ENCODE data around the gene TMCC1. TPM values are rescaled to one million over a fixed set of nuclear protein-coding genes. Genes with fewer than 3 reads are reported as not detected.

Gene TMCC1
- total and polyA plus RNA-seq, 4 experiments from 2014 or later, result 5.1 to 39.3 (median 21.3) TPM

DNA sequence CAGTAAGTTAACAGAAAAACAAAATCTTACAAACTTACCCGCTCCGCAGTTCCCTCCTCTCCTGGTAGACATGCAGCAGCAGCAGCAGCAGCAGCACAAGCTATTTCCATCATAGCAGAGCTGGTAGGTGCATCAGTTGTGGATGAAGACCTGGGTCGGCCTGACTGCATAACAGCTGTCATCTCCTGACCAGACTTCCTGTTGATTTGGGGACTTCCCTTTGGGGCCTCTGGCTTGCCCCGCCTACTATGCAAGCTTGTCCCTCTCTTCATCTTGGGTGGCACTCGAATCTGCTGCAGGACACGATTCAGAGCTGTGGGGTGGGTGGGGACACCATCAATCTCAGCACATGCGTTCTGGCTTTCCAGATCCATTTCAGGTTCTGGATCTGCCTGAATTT lies 65.7 kb downstream of the TMCC1 start:
- no peak overlapping the region for H3K4me3 ChIP-seq (ENCODE audit: low read length in 2 of 2)
- DNase-seq, result peak; percentile 37 to 64 (median 43)
- H3K4me1 ChIP-seq (ENCODE audit: insufficient read depth, low read length), result peaks cover 19% of the 10 kb centered on the region
- peaks cover 17 to 32% (median 19%) of the 10 kb centered on the region in 4 donors for H3K4me1 Mint-ChIP-seq
- H3K9me3 Mint-ChIP-seq, result no peaks in the 10 kb centered on the region
- H3K27ac ChIP-seq (ENCODE audit: low read depth, low read length), result no peak overlapping the region
- CTCF ChIA-PET (ENCODE audit: partially characterized antibody), result interaction anchor here (1.3 to 11.5 kb wide), 6 partner anchors 21 to 444 kb away, joined by 3 to 169 read pairs (median 22); no protein-coding TSS in a partner anchor
- no peaks in the 10 kb centered on the region for H3K27me3 ChIP-seq (ENCODE audit: insufficient read depth, low read length)
- H3K36me3 ChIP-seq (ENCODE audit: insufficient read depth, low read length), result no peaks in the 10 kb centered on the region
- peak overlapping the region in 7 of 8 donors; percentile 14 to 71 (median 40) for H3K4me3 Mint-ChIP-seq
- intact Hi-C loops (cut with micrococcal nuclease), result loop anchor here (5.0 kb wide), 2 partner anchors 65 to 485 kb away; partner anchors contain the start of gene TMCC1
- H3K36me3 Mint-ChIP-seq, result peaks cover 0 to 7% of the 10 kb centered on the region in 2 donors
- H3K27ac Mint-ChIP-seq, result peak overlapping the region in 6 of 7 donors; percentile 10 to 90 (median 75)
- POLR2A ChIA-PET (ENCODE audit: partially characterized antibody), result interaction anchor here (0.9 to 1.3 kb wide), 2 partner anchors 200 to 511 kb away, joined by 5 to 7 read pairs; a partner anchor contains a TSS
- no peaks in the 10 kb centered on the region for H3K9me3 ChIP-seq (ENCODE audit: control insufficient read depth in 1 of 2, low read length in 2 of 2)
- H3K27me3 Mint-ChIP-seq, result no peaks in the 10 kb centered on the region

DNA sequence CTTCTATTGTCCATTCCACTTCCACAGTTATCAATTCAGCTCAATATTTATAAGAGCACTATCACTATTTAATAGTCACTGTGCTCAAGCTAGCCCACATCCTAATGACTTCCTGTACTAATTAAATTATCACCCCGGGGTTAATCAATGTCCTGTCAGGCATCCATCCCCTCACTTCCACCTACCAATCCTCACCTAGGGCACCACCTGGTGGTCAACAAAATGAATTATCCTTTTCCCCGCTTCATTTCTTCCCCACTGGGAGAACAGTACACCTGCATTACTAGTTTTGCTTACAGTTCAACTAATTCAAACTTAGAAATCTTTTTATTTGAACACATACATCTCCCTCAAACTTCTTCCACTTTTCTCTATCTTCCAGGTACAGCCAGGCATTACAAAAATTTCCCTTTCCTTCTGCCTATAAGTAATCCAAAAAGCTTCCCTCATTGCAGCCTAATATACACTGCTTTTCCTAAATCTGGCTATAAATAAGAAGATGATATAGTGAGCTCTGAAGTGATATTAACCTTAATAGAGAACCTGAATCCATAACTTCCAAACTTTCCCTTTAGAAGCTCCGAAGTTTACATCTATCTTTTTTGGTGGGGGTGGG lies 68.5 kb downstream of the TMCC1 start:
- H3K27ac Mint-ChIP-seq, result peak overlapping the region in 4 of 7 donors; percentile 9 to 38 (median 18)
- CTCF ChIA-PET (ENCODE audit: partially characterized antibody), result interaction anchor here (0.8 to 11.5 kb wide), 20 partner anchors 11 to 442 kb away, joined by 3 to 169 read pairs (median 4); no protein-coding TSS in a partner anchor
- Histone ChIP-seq H3K27me3 (ENCODE audit: insufficient read depth, low read length) (no peaks in the 10 kb centered on the region), H3K4me1 (ENCODE audit: insufficient read depth, low read length) (peaks cover 19% of the 10 kb centered on the region), H3K36me3 (ENCODE audit: insufficient read depth, low read length) (peaks cover 7% of the 10 kb centered on the region), H3K9me3 (ENCODE audit: control insufficient read depth in 1 of 2, low read length in 2 of 2) (no peaks in the 10 kb centered on the region), H3K27ac (ENCODE audit: low read depth, low read length) (no peak overlapping the region), H3K4me3 (ENCODE audit: low read length in 2 of 2) (no peak overlapping the region)
- peaks cover 17 to 32% (median 19%) of the 10 kb centered on the region in 4 donors for H3K4me1 Mint-ChIP-seq
- peaks cover 7 to 10% of the 10 kb centered on the region in 2 donors for H3K36me3 Mint-ChIP-seq
- DNase-seq, result peak; percentile 38 to 59 (median 50)
- intact Hi-C loops (cut with micrococcal nuclease), result loop anchor here (1.0 to 5.0 kb wide), 5 partner anchors 67 to 483 kb away; partner anchors contain the start of gene TMCC1
- H3K27me3 Mint-ChIP-seq, result no peaks in the 10 kb centered on the region
- H3K9me3 Mint-ChIP-seq, result no peaks in the 10 kb centered on the region
- POLR2A ChIA-PET (ENCODE audit: partially characterized antibody), result interaction anchor here (0.6 to 0.9 kb wide), 2 partner anchors 170 to 198 kb away, joined by 3 read pairs; no protein-coding TSS in a partner anchor
- H3K4me3 Mint-ChIP-seq, result no peak overlapping the region

- Histone ChIP-seq H3K4me3 (ENCODE audit: low read length in 2 of 2) (no peak overlapping the region), H3K27ac (ENCODE audit: low read depth, low read length) (no peak overlapping the region), H3K36me3 (ENCODE audit: insufficient read depth, low read length) (peaks cover 7% of the 10 kb centered on the region), H3K4me1 (ENCODE audit: insufficient read depth, low read length) (peaks cover 12% of the 10 kb centered on the region), H3K27me3 (ENCODE audit: insufficient read depth, low read length) (no peaks in the 10 kb centered on the region), H3K9me3 (ENCODE audit: control insufficient read depth in 1 of 2, low read length in 2 of 2) (no peaks in the 10 kb centered on the region)
- H3K27me3 Mint-ChIP-seq, result no peaks in the 10 kb centered on the region
- intact Hi-C loops (cut with micrococcal nuclease), result no loop called here
- H3K27ac Mint-ChIP-seq, result no peak overlapping the region
- H3K4me3 Mint-ChIP-seq, result no peak overlapping the region
- H3K4me1 Mint-ChIP-seq, result peaks cover 11 to 12% (median 11%) of the 10 kb centered on the region in 4 donors
- POLR2A ChIA-PET (ENCODE audit: partially characterized antibody), result no interaction called here
- no peak for DNase-seq
- H3K9me3 Mint-ChIP-seq, result no peaks in the 10 kb centered on the region
- peaks cover 10 to 13% of the 10 kb centered on the region in 2 donors for H3K36me3 Mint-ChIP-seq
- CTCF ChIA-PET (ENCODE audit: partially characterized antibody), result interaction anchor here (1.6 to 11.5 kb wide), 4 partner anchors 14 to 334 kb away, joined by 3 to 169 read pairs (median 38); no protein-coding TSS in a partner anchor
Observed at GRCh38 chr3:129822679-129823078, 70.8 kb downstream of the TMCC1 start.

- POLR2A ChIA-PET (ENCODE audit: partially characterized antibody), result no interaction called here
- no peak overlapping the region for H3K4me3 Mint-ChIP-seq
- Histone ChIP-seq H3K9me3 (ENCODE audit: control insufficient read depth in 1 of 2, low read length in 2 of 2) (no peaks in the 10 kb centered on the region), H3K4me3 (ENCODE audit: low read length in 2 of 2) (no peak overlapping the region), H3K27me3 (ENCODE audit: insufficient read depth, low read length) (no peaks in the 10 kb centered on the region), H3K36me3 (ENCODE audit: insufficient read depth, low read length) (peaks cover 7% of the 10 kb centered on the region), H3K27ac (ENCODE audit: low read depth, low read length) (no peak overlapping the region), H3K4me1 (ENCODE audit: insufficient read depth, low read length) (peaks cover 8% of the 10 kb centered on the region)
- H3K27me3 Mint-ChIP-seq, result no peaks in the 10 kb centered on the region
- peaks cover 7 to 9% (median 8%) of the 10 kb centered on the region in 4 donors for H3K4me1 Mint-ChIP-seq
- no peak overlapping the region for H3K27ac Mint-ChIP-seq
- H3K36me3 Mint-ChIP-seq, result peaks cover 6 to 13% of the 10 kb centered on the region in 2 donors
- no peaks in the 10 kb centered on the region for H3K9me3 Mint-ChIP-seq
- intact Hi-C loops (cut with micrococcal nuclease), result no loop called here
- no peak for DNase-seq
- CTCF ChIA-PET (ENCODE audit: partially characterized antibody), result interaction anchor here (4.1 to 11.5 kb wide), 3 partner anchors 13 to 333 kb away, joined by 37 to 169 read pairs (median 40); no protein-coding TSS in a partner anchor
Observed at GRCh38 chr3:129822241-129822640, 71.3 kb downstream of the TMCC1 start.

GRCh38 chr3:129820587-129820986 lies 72.9 kb downstream of the TMCC1 start:
- Histone ChIP-seq H3K4me3 (ENCODE audit: low read length in 2 of 2) (no peak overlapping the region), H3K27me3 (ENCODE audit: insufficient read depth, low read length) (no peaks in the 10 kb centered on the region), H3K27ac (ENCODE audit: low read depth, low read length) (no peak overlapping the region), H3K36me3 (ENCODE audit: insufficient read depth, low read length) (peaks cover 7% of the 10 kb centered on the region), H3K4me1 (ENCODE audit: insufficient read depth, low read length) (peaks cover 7% of the 10 kb centered on the region), H3K9me3 (ENCODE audit: control insufficient read depth in 1 of 2, low read length in 2 of 2) (no peaks in the 10 kb centered on the region)
- H3K4me3 Mint-ChIP-seq, result no peak overlapping the region
- no peak for DNase-seq
- intact Hi-C loops (cut with micrococcal nuclease), result no loop called here
- H3K27me3 Mint-ChIP-seq, result no peaks in the 10 kb centered on the region
- POLR2A ChIA-PET (ENCODE audit: partially characterized antibody), result no interaction called here
- H3K27ac Mint-ChIP-seq, result no peak overlapping the region
- H3K36me3 Mint-ChIP-seq, result peaks cover 16 to 20% of the 10 kb centered on the region in 2 donors
- peaks cover 5 to 6% (median 5%) of the 10 kb centered on the region in 4 donors for H3K4me1 Mint-ChIP-seq
- peaks cover 0 to 1% (median 0%) of the 10 kb centered on the region in 8 donors for H3K9me3 Mint-ChIP-seq
- CTCF ChIA-PET (ENCODE audit: partially characterized antibody), result interaction anchor here (0.6 kb wide), 1 partner anchor 193 kb away, joined by 4 read pairs; no protein-coding TSS in a partner anchor

GRCh38 chr3:129812589-129812988 lies 80.9 kb downstream of the TMCC1 start:
- no peak for DNase-seq
- no peak overlapping the region for H3K4me3 ChIP-seq (ENCODE audit: low read length in 2 of 2)
- no peaks in the 10 kb centered on the region for H3K4me1 ChIP-seq (ENCODE audit: insufficient read depth, low read length)
- H3K9me3 ChIP-seq (ENCODE audit: control insufficient read depth in 1 of 2, low read length in 2 of 2), result no peaks in the 10 kb centered on the region
- Mint-ChIP-seq H3K27me3 (no peaks in the 10 kb centered on the region), H3K36me3 (peaks cover 19 to 31% of the 10 kb centered on the region in 2 donors), H3K9me3 (peaks cover 0 to 9% (median 1%) of the 10 kb centered on the region in 8 donors), H3K4me1 (peaks cover 13 to 17% (median 15%) of the 10 kb centered on the region in 4 donors), H3K27ac (no peak overlapping the region), H3K4me3 (no peak overlapping the region)
- ChIA-PET POLR2A (ENCODE audit: partially characterized antibody) (no interaction called here), CTCF (ENCODE audit: partially characterized antibody) (interaction anchor here (0.5 to 1.6 kb wide), 2 partner anchors 13 to 1216 kb away, joined by 3 to 6 read pairs; no protein-coding TSS in a partner anchor)
- H3K27ac ChIP-seq (ENCODE audit: low read depth, low read length), result no peak overlapping the region
- no peaks in the 10 kb centered on the region for H3K36me3 ChIP-seq (ENCODE audit: insufficient read depth, low read length)
- intact Hi-C loops (cut with micrococcal nuclease), result no loop called here
- H3K27me3 ChIP-seq (ENCODE audit: insufficient read depth, low read length), result no peaks in the 10 kb centered on the region

DNA sequence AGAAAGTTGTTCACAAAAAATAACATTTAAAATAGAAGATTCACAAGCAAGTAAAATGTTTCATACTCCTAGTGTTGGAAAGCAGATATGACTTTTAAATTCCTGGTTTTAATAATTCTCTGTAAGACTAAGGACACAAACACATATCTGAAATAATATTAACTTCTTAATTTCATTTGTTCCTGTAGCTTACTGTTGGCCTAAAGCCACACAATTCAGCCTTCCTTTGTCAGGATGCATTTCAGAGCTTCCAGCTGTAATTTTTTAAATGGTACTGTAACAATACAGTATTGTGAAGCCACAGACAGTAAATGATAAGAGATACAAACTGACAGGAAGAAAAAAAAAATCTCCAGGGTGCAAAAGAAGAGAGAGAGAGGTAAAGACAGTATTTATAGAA lies 84.2 kb downstream of the TMCC1 start:
- Mint-ChIP-seq H3K27me3 (no peaks in the 10 kb centered on the region), H3K36me3 (peaks cover 3 to 26% of the 10 kb centered on the region in 2 donors), H3K9me3 (peaks cover 0 to 3% (median 0%) of the 10 kb centered on the region in 8 donors), H3K27ac (no peak overlapping the region), H3K4me3 (no peak overlapping the region), H3K4me1 (peaks cover 9 to 20% (median 13%) of the 10 kb centered on the region in 4 donors)
- Histone ChIP-seq H3K4me1 (ENCODE audit: insufficient read depth, low read length) (no peaks in the 10 kb centered on the region), H3K4me3 (ENCODE audit: low read length in 2 of 2) (no peak overlapping the region), H3K27ac (ENCODE audit: low read depth, low read length) (no peak overlapping the region), H3K27me3 (ENCODE audit: insufficient read depth, low read length) (no peaks in the 10 kb centered on the region), H3K9me3 (ENCODE audit: control insufficient read depth in 1 of 2, low read length in 2 of 2) (no peaks in the 10 kb centered on the region), H3K36me3 (ENCODE audit: insufficient read depth, low read length) (no peaks in the 10 kb centered on the region)
- ChIA-PET CTCF (ENCODE audit: partially characterized antibody) (interaction anchor here (1.0 to 5.1 kb wide), 2 partner anchors 13 to 15 kb away, joined by 3 to 37 read pairs; no protein-coding TSS in a partner anchor), POLR2A (ENCODE audit: partially characterized antibody) (no interaction called here)
- intact Hi-C loops (cut with micrococcal nuclease), result no loop called here
- no peak for DNase-seq
